DMS114 treated with DMSO at 0.1 percent for 48 hours (cell line): ENCODE results near the gene KCNQ1OT1.

Experiments
- DNase-seq: peaks from one replicate; lab custom pipeline; 2025; ENCODE audit not compliant: unreplicated experiment; lab: John Stamatoyannopoulos, UW

The KCNQ1OT1 gene

DNA sequence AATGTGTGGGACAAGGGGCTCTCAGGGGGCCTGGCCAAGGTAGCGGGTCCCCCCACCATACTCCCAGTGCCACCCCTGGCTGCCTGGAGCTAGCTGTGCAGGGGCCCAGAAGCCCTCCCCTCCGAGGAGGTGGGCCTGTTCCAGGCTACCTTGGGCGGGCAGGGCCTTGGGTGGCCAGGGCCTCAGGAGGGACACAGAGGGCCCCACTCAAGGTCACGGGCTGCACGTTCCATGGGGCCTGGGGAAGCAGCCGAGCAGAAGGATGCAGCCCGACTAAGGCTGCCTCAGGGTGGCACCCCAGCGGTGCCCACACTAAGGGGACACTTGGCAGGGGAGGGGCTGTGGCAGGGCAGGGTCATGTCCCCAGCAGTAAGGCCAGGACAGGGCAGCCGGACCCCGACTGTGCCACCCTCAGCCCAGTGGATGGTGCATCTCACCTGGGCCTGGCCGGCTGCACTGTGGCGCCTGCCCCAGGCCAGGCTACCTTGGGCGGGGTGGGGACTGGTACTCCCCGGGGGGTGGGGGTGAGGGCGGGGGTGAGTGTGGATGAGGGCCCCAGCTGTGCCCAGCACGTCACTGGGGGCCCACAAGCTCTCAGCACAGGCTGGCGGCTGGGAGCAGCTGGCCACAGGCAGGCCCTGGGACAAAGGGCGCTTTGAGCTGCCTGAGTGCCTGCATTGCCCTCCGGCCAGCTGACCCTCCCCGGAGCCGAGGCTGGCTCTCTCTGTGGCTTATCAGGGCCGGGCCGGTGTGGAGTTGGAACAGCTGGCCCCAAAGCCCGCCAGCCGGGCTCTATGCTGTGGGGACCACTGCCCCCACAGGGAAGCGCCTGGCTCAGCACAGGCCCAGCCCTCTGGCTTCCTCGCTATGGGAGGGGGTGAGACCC, 137.9 kb downstream of the KCNQ1OT1 start:
- no peak for DNase-seq

DNA sequence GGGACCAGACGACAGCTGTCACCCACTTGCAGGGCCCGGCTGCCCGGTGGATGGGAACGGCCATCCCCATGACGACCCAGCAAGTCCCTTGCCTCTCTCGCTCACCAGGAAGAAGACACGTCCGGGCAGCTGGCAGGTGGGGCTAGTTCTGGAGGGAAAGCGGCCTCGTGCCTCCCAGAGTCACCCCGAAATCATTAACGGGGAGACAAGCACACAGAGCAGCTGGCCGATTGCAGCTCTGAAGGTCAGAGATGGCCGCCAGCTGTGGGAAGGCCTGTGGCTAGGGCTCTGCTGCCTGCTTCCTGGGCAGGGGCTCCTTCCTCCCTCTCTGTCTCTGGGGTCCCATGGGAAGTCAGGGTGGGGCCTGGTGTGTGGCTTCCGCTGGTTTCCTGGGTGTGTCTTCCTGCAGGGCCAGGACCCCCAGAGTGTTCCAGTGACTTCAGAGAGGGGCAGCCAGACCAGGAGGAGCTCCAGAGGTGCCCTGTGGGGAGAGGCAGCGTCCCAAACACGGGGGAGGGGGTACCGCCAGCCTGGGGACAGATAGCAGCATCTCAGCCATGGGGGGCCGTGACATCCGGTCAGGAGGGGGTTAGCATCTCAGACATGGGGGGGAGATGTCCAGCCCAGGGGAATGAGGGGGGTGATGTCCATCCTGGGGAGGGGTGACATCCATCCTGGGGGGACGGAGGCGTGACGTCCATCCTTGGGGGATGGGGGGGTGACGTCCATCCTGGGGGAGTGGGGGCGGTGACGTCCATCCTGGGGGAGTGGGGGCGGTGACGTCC, 140.1 kb downstream of the KCNQ1OT1 start:
- no peak for DNase-seq

DNA sequence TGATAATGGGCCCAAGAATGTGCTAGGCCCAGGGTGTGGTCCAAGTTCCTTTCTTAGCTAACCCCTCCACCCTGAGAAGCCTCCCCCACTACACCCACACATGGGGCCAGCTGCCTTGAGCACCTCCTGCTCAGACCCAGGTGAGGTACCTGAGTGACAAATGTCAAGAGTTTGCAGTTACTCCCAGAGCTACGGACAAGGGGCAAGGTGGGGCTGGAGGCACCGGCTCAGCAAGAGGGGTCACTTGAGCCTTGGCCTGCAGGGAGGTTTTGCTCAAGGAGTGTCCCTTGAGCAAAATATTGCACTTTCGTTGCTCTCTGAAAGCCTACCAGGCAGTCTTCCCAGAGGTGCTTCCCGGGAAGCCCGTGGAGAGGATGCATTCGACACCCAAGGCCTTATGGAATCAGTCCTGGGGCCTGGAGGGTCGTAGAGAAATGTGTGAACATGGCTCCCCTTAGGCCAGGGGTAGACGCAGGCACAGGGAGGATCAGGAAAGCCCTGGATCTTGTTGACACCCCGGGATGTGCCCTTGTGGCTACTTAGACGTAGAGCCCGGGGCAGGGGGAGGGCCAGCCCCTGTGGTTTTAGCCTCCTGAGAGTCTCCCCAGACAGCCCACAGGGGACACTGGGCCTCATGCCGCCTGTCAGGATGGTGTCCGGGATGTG, 140.8 kb downstream of the KCNQ1OT1 start:
- DNase-seq: no peak

DNA sequence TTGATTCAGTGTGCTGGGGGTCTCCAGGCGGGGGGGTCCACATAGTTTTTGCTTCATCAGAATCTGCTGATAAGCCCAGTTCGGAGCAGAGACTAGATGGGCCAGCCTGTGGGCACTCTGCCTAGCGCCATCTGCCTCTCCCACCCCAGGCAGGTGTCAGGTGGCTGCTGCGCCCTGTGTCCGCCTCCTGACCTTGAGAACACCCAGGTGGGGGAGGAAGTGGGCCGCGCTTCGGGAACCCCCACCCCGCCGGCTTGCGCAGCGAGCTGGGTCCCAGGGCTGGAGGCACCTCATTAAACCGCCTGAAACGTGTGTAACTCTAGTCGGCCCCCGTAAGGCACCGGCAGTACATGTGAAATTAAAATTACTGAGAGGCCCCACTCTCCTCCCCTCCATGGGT, 141.4 kb downstream of the KCNQ1OT1 start:
- no peak for DNase-seq
